ENCODE measurements around the gene ZSWIM5. TPM values are rescaled to one million over a fixed set of nuclear protein-coding genes. Genes with fewer than 3 reads are reported as not detected.
A peak's percentile ranks its signal among the peaks of the same experiment; 100 is the strongest.
"Not testable (repeated sequence)": the region's sequence is repeated elsewhere in the genome, so short reads cannot be mapped to it uniquely, and the experiment has no call there.

The ZSWIM5 gene
- total RNA-seq, 2 donors from 2014 or later, result 8.8 to 12.3 TPM

DNA sequence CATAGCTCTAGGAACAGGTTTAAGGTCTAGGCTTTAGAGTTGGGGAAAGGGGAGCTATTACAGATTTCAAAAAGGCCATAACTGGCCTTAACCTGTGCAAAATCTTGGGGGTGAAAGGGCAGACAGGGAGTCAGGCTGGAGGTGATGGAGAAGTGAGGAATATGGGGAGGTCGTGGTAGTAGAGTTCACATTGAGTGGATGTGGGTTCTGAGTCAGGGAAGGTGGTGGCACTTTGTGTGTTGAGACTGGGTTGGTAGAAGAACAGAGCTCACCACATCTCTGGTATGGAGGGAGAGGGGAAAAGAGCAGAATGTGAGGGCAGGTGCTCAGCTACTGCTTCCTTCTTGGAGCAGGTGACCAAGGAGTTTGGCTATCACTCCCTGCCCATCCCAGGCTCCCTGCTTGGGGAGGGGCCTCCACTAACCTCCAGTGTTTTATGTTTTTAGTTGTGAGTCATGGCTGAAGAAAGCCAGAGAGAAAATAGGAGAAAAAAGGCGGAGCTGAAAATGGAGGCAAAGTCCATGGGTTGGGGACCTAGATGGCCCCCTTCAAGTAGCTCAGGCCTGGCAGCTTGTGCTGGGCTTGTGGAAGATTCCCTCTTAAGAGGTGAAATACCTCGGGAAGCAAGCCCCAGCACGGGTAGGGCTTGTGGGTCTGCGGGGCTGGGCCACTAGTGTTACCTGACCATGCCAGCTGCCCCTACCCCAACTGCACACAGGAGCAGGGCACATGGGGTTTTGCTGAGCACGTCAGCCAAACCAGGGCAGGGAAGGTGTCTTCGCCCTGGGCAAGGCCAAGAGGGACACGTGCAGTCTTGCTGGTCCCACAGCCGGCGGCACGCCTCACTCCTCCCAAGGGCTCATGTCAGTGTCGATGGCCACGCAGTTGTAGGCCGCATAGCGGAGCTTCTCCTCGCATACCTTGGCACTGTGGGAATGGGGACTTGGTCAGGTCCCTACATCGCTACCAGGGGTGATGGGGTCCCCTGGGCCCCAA, 203.5 kb downstream of the ZSWIM5 start:
- Histone ChIP-seq H3K27ac (ENCODE audit: low read depth, low read length) (no peak overlapping the region), H3K36me3 (ENCODE audit: control insufficient read depth, insufficient read depth, low read length) (peaks cover 34% of the 10 kb centered on the region), H3K9ac (ENCODE audit: extremely low read depth, low read length, poor library complexity, severe bottlenecking) (no peak overlapping the region), H3K27me3 (ENCODE audit: control insufficient read depth, insufficient read depth, low read length, poor library complexity, severe bottlenecking) (no peaks in the 10 kb centered on the region), H3K4me3 (ENCODE audit: low read length) (no peak overlapping the region), H3K9me3 (ENCODE audit: control insufficient read depth, low read length) (no peaks in the 10 kb centered on the region), H3K4me1 (ENCODE audit: control insufficient read depth, insufficient read depth, low read length) (no peaks in the 10 kb centered on the region)
- no peak for DNase-seq
- whole genome bisulfite sequencing, 2 experiments (ENCODE audit: insufficient coverage in 1 of 2, insufficient read length in 1 of 2), result 95% methylated on average over 16 to 17 of the region's 17 CpGs
- no peak overlapping the region for H3K4me3 Mint-ChIP-seq
- no peaks in the 10 kb centered on the region for H3K9me3 Mint-ChIP-seq
- TF ChIP-seq, protein P1, sequence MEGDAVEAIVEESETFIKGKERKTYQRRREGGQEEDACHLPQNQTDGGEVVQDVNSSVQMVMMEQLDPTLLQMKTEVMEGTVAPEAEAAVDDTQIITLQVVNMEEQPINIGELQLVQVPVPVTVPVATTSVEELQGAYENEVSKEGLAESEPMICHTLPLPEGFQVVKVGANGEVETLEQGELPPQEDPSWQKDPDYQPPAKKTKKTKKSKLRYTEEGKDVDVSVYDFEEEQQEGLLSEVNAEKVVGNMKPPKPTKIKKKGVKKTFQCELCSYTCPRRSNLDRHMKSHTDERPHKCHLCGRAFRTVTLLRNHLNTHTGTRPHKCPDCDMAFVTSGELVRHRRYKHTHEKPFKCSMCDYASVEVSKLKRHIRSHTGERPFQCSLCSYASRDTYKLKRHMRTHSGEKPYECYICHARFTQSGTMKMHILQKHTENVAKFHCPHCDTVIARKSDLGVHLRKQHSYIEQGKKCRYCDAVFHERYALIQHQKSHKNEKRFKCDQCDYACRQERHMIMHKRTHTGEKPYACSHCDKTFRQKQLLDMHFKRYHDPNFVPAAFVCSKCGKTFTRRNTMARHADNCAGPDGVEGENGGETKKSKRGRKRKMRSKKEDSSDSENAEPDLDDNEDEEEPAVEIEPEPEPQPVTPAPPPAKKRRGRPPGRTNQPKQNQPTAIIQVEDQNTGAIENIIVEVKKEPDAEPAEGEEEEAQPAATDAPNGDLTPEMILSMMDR (conservative IDR thresholded peaks at IDR 0.05), result no peak
- H3K27me3 Mint-ChIP-seq (ENCODE audit: insufficient read depth), result no peaks in the 10 kb centered on the region
- H3K36me3 Mint-ChIP-seq (ENCODE audit: low read depth), result peaks cover 46% of the 10 kb centered on the region
- peaks cover 2% of the 10 kb centered on the region for H3K4me1 Mint-ChIP-seq
- no peak overlapping the region for H3K27ac Mint-ChIP-seq

DNA sequence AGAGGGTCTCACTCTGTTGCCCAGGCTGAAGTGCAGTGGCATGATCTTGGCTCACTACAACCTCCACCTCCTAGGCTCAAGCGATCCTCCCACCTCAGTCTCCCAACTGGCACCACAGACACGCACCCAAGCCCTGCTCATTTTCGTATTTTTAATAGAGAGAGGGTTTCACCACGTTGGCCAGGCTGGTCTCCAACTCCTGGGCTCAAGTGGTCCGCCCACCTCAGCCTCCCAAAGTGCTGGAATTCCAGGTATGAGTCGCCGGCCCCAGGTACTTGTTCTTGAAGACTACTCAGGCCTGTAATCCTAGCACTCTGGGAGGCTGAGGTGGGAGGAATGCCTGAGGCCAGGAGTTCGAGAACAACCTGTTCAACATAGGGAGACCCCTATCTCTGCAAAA, 204.8 kb downstream of the ZSWIM5 start:
- H3K9me3 Mint-ChIP-seq; H3K9me3 ChIP-seq (ENCODE audit: control insufficient read depth, low read length); DNase-seq; H3K9ac ChIP-seq (ENCODE audit: extremely low read depth, low read length, poor library complexity, severe bottlenecking); H3K27ac ChIP-seq (ENCODE audit: low read depth, low read length); H3K4me3 ChIP-seq (ENCODE audit: low read length); H3K27me3 Mint-ChIP-seq (ENCODE audit: insufficient read depth); H3K4me1 ChIP-seq (ENCODE audit: control insufficient read depth, insufficient read depth, low read length); H3K4me1 Mint-ChIP-seq; H3K4me3 Mint-ChIP-seq; H3K27me3 ChIP-seq (ENCODE audit: control insufficient read depth, insufficient read depth, low read length, poor library complexity, severe bottlenecking): not testable (repeated sequence)
- Mint-ChIP-seq H3K36me3 (ENCODE audit: low read depth) (peaks cover 33% of the 10 kb centered on the region), H3K27ac (peak overlapping the region; percentile 30)
- 93 to 98% methylated on average over 7 to 8 of the region's 8 CpGs for WGBS, 2 experiments (ENCODE audit: insufficient coverage in 1 of 2, insufficient read length in 1 of 2)
- H3K36me3 ChIP-seq (ENCODE audit: control insufficient read depth, insufficient read depth, low read length), result peaks cover 20% of the 10 kb centered on the region

DNA sequence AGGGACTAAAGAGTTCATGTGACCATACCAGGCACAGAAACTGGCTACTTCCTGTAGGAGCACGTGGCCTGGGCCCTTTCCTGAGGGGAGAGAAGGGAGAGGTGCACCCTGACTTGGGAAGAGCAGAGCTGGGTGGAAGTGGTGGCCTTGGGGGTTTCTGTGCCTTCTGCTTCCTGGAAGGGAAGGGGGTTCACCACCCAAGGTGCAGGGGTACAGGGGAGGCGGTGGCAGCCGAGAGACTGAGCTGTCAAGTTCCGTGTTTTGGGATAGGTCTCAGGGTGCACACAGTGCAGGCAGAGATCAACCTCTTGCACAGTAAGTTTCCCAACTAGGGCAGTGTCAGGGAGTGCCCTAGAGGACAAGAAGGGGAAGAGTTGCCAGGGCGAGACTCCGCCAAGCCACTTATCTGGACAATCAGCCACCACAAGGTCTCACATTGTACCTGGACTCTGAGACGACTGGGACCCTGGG, 205.4 kb downstream of the ZSWIM5 start:
- Mint-ChIP-seq H3K4me3 (no peak overlapping the region), H3K9me3 (no peaks in the 10 kb centered on the region), H3K27ac (peak overlapping the region; percentile 30), H3K27me3 (ENCODE audit: insufficient read depth) (no peaks in the 10 kb centered on the region), H3K36me3 (ENCODE audit: low read depth) (peaks cover 32% of the 10 kb centered on the region), H3K4me1 (peaks cover 2% of the 10 kb centered on the region)
- H3K36me3 ChIP-seq (ENCODE audit: control insufficient read depth, insufficient read depth, low read length), result peaks cover 19% of the 10 kb centered on the region
- H3K9ac ChIP-seq (ENCODE audit: extremely low read depth, low read length, poor library complexity, severe bottlenecking), result no peak overlapping the region
- no peak for DNase-seq
- no peaks in the 10 kb centered on the region for H3K4me1 ChIP-seq (ENCODE audit: control insufficient read depth, insufficient read depth, low read length)
- TF ChIP-seq, protein P1 (conservative IDR thresholded peaks at IDR 0.05), result no peak
- no peaks in the 10 kb centered on the region for H3K27me3 ChIP-seq (ENCODE audit: control insufficient read depth, insufficient read depth, low read length, poor library complexity, severe bottlenecking)
- no peaks in the 10 kb centered on the region for H3K9me3 ChIP-seq (ENCODE audit: control insufficient read depth, low read length)
- H3K4me3 ChIP-seq (ENCODE audit: low read length), result no peak overlapping the region
- 93 to 94% methylated on average over 6 to 7 of the region's 7 CpGs for WGBS, 2 experiments (ENCODE audit: insufficient coverage in 1 of 2, insufficient read length in 1 of 2)
- H3K27ac ChIP-seq (ENCODE audit: low read depth, low read length), result no peak overlapping the region

Measured in endodermal cell (in vitro differentiated cells).